Skeletal muscle cell (primary cell): ENCODE measurements around the gene MRAP2.
"Not testable (repeated sequence)": the region's sequence is repeated elsewhere in the genome, so short reads cannot be mapped to it uniquely, and the experiment has no call there.

Source experiments
- DNase-seq: peaks from one replicate; pipeline ENCODE4 v3.0.0-alpha.2; 2010; ENCODE audit warnings: low read depth
- H3K4me3 ChIP-seq: 2 replicates; pipeline ENCODE4 v1.5.1; 2011; ENCODE audit warnings: low read depth, mild to moderate bottlenecking, control low read depth, low read length, moderate library complexity

MRAP2 gene

DNA sequence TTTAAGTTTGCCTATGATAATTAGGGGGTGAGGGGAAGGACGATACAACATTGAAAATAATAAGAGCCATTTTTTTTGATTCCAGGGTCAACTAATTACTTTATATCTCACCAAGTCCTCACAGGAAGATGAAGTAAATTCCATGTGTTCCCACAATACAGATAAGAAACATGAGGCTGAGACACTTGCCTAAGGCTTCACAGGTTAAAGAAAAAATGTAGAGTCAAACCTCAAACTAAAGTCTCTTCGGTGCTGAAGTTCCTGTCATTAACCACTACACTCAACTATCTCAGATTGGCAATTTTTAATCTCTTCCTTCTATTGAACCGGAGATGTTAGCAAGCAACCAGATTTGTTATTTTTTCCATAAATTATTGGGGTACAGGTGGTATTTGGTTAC lies 33.0 kb downstream of the MRAP2 start:
- H3K4me3 ChIP-seq = no peak overlapping the region
- DNase-seq = no peak

DNA sequence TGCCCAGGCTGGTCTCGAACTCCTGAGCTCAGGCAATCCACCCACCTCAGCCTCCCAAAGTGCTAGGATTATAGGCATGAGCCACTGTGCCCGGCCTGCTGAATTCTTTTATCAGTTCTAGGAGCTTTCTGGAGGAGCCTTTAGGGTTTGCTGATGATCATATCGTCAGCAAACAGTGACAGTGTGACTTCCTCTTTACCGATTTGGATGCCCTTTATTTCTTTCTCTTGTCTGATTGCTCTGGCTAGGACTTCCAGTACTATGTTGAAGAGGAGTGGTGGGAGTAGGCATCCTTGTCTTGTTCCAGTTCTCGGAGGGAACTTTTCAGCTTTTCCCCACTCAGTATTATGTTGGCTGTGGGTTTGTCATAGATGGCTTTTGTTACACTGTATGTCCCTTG lies 35.3 kb downstream of the MRAP2 start:
- DNase-seq, H3K4me3 ChIP-seq: not testable (repeated sequence)

DNA sequence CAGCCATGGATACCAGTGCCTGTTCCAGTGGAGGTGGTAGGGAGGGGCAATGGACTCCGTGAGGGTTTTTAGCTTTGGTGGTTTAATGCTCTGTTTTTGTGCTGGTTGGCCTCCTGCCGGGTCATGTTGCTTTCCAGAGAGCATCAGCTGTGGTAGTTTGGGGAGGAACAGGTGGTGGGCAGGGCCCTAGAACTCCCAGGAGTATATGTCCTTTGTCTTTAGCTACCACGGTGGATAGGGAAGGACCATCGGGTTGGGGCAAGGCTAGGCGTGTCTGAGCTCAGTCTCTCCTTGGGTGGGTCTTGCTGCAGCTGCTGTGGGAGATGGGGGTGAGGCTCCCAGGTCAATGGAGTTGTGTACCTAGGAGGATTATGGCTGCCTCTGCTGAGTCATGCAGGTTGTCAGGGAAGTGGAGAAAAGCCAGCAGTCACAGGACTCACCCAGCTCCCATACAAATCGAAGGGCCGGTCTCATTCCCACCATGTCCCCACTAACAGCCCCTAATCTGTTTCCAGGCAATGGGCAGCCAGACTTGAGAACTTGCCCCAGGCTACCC lies 38.9 kb downstream of the MRAP2 start:
- no peak for DNase-seq
- H3K4me3 ChIP-seq = no peak overlapping the region

DNA sequence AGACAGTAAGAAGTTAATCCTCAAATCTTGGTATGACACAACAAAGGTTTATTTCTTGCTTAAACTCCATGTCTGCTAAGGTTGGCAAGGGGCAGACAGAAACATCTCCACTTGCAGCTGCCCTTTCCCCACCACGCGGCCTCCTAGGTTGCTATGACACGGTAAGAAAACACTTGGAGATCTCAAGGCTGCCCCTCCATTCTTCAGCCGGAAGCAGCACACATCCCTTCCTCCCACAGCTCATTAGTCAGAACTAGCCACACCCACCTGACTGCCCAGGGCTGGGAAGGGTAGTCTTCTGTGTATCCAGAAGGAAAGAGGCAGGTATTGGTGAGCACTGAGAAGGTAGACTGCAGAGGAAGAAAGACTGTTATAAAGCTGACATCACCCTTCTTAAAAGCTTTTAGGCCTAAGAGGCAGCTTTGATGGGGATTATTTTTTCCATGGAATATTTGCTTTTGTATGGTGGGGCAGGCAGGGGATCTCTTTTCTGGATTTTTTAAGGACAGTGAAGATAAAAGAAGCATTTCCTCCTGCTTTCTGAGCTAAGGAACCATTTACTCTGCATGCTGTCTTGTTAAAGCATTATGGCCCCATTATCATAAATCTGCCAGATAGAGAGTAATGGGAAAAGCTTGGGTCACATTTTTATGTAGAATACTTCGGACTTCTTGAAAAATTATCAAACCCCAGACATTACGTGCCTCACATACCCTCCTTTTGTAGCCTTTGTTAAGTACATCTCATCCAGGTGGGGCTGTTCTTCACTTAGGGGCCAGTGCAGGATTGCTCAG lies 41.6 kb downstream of the MRAP2 start:
- DNase-seq = no peak
- no peak overlapping the region for H3K4me3 ChIP-seq

DNA sequence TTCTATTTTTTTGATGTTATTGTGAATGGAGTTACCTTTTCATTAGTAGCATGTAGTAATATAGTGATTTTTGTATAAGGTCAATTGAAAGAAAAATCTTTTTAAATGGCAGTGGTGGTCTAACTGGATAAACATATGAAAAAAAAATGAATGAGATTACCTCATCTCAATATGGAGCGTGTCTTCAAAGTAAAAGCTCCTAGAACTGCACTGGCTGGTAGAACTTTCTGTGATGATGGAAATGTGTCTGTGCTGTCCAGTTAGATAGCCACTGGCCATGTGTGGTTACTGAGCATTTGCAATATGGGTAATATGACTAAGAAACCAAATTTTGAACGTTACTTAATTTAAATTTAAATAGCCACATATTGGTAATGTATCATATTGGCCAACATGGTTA lies 44.1 kb downstream of the MRAP2 start:
- no peak for DNase-seq
- H3K4me3 ChIP-seq = no peak overlapping the region

DNA sequence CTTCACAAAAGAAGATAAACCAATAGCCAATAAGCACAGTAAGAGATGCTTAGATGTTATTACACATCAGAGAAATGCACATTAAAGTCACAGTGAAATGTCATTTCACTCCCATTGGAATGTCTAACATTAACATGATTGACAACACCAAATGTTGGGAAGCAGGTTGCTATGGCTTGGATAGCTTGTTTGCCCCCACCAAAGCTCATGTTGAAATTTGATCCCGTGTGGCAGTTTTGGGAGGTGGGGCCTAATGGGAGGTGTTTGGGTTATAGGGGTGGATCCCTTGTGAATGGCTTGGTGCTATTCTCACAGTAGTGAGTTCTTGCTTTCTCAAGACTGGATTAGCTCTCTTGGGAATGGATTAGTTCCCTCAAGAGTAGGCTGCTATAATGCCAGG lies 44.8 kb downstream of the MRAP2 start:
- DNase-seq = no peak
- no peak overlapping the region for H3K4me3 ChIP-seq

DNA sequence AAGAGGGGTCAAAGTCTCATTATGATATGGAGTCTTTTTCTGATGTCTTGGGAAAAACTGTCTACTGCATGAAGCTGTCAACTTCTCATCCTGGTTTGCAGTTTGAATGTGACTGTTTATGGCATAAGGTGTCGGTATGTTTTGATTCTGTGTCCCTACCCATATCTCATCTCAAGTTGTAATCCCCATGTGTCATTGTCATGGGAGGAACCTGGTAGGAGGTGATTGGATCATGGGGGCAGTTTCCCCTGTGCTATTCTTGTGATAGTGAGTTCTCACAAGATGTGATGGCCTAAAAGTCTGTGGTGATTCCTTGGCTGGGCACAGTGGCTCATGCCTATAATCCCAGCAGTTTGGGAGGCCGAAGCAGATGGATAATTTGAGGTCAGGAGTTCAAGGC lies 47.6 kb downstream of the MRAP2 start:
- no peak for DNase-seq

DNA sequence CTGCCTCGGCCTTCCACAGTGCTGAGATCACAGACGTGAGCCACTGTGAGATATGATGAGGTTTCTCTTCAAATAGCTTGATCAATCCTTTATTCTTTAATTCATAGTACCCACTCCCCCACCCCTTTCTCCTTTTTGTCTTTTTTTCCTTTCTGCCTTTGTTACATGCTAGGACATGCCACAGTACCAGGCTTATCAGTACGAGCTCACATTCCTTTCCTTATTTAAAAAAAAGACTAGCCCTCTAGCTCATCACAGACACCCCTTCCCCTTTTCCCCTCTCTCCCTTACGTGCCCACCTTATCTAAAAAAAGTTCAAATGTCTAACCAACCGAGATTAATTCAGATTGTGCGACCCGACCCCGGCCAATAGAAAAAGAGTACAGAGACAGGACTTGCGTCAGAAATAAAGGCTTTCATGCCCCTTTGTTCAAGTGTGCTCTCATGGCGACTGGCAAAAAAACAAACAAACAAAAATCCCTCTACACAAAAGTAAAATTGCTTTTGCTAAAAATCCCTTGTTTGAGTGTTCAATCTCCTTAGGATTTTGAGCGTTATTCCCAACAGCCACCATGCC lies 49.2 kb downstream of the MRAP2 start:
- no peak for DNase-seq

More for the DNA sequence above, 47.6 kb downstream of the MRAP2 start:
- no peak overlapping the region for H3K4me3 ChIP-seq

DNA sequence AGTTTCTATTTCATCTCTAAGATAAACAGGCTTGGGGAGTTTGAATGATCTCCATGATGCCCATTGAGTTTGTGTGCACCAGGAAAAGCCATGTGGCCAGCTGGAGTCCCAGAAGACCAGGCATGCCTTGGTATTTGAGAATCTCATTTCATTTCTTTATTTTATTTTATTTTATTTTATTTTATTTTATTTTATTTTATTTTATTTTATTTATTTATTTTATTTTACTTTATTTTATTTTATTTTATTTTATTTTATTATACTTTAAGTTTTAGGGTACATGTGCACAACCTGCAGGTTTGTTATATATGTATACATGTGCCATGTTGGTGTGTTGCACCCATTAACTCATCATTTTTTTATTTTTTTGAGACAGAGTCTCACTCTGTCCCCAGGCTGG lies 51.1 kb downstream of the MRAP2 start:
- not testable (repeated sequence) for DNase-seq, H3K4me3 ChIP-seq

More for the DNA sequence above, 49.2 kb downstream of the MRAP2 start:
- H3K4me3 ChIP-seq = no peak overlapping the region

DNA sequence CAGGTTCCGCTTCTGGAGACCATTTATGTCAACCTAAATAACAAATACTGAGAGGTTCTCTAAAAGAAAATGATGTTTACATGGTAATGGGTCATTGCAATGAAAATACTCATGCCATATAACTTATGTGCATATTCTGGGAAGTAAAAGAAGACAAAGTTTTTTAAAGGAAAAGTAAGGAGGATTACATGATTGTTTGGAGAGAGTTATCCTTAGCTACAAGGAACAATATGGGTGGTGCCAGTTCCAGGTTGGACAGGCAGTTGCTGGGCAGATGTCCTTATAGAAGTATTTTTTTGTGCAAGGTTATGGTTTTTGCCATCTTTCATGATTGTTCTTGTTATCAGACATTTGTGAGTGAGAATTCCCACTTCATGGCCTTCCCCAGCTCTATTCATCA lies 52.5 kb downstream of the MRAP2 start:
- DNase-seq = no peak
- no peak overlapping the region for H3K4me3 ChIP-seq

DNA sequence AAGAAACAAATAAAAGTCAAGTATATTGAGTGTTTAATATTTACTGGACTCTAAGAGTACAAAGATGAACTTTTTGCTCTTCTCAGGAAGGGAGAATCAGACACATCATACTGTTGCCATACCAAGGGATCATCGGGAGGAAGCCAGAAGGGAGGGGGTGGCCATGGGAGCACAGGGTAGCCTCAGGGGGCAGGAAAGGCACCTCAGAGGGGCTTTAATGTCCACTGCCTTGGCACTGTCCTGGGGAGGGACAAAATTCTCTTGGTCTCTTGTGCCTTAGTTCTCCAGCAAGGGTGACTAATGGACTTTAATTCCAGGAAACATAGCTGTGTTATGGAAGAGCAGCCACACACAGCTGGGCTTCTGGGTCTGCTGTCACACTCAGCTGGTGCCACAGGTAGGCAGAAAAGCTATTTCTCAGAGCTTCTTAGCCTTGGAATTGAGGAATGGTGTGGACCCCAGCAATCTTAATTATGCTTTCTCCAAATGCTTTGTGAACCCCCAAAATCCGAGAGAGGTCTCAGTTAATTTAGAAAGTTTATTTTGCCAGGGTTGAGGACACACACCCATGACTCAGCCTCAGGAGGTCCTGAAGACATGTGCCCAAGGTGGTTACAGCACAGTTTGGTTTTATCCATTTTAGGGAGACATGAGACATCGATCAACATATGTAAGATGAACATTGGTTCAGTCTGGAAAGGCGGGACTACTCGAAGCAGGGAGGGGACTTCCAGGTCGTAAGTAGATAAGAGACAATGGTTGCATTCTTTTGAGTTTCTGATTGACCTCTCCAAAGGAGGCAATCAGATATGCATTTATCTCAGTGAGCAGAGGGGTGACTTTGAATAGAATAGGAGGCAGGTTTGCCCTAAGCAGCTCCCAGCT lies 53.2 kb downstream of the MRAP2 start:
- no peak for DNase-seq
- H3K4me3 ChIP-seq = no peak overlapping the region

DNA sequence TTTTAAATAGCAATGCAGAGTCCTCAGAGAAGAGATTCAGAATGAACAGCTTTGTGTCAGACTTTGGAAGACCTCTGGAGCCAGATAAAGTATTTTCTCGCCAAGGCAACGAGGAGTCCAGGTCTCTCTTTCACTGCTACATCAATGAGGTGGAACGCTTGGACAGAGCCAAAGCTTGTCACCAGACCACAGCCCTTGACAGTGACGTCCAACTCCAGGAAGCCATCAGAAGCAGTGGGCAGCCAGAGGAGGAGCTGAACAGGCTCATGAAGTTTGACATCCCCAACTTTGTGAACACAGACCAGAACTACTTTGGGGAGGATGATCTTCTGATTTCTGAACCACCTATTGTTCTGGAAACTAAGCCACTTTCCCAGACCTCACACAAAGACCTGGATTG lies 55.5 kb downstream of the MRAP2 start:
- no peak for DNase-seq

DNA sequence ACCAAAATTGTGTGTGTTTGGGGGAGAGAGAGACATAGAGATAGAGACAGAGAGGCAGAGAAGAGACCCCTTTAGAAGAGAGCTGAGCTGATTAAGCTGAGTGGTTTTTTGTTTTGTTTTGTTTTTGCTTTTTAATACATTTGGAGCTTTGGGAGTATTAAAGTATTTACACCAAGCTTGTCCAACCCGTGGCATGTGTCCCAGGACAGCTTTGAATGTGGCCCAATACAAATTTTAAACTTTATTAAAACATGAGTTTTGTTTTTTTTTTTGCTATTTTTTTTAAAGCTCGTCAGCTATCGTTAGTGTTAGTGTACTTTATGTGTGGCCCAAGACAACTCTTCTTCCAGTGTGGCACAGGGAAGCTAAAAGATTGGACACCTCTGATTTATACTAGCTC lies 56.0 kb downstream of the MRAP2 start:
- DNase-seq = no peak
- H3K4me3 ChIP-seq = no peak overlapping the region

More for the DNA sequence above, 55.5 kb downstream of the MRAP2 start:
- no peak overlapping the region for H3K4me3 ChIP-seq

DNA sequence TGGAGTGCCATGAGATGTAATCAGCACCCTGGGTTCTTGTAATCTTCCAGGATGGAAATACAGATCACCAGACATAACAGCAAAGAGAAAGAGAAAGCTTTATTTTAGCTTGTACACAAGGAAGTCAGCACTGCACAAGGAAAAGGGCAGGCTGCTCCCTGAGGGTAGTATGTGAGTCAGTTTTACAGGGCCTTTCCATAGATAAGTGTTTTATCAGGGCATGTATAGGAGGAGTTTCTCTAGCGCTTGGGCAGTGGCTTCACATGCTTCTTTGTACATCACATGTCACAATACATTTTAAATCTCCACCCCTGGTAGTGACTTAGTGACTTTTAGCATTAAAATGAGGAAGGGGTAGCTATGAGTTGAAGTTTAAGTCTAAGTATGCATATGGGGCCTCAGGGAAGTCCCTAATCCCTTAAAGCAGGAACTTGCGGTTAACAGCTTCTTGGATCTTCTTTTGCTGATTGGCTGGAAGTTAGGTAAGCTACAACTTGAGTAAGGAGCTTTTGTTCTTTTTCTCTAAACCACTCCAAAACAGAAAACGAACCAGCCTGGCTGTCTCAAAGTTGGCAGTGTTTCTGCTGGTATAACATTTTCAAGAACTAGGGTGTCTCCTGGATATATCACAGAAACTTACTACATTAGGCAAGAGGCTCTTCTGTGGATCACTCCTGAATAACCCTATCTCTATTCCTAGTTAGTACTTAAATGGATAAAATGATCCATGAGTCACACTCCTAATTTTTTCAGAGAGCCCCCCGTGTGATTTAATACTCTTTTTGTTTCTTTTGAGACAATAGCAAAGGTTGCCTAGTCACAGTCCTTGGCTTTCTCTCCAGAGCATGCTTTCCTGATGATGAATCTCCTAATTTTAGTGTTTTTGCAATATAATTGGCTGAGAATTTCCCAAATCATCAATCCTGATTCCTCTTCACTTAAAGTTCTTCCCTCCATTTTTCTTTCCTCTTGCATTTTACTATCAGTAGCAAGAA lies 60.2 kb downstream of the MRAP2 start:
- DNase-seq = no peak
- H3K4me3 ChIP-seq = no peak overlapping the region

DNA sequence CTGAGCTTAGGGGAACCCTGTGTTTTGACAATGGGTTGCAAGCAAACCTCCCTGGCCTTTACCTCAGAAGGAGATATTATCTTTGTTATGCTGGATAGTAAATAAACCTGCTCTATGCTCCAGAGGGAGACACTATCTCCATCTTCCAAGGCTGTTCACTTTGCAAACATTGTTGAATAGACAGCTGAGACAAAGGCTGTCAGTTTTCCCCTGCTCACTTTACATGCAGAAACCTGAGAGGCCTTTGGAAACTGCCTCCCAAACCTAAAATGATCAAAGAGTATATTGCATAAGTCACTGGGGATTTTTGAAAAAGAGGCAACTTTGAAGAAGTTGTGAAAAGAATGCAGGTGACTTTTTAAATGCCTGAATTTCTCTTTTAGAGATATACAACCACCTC lies 61.6 kb downstream of the MRAP2 start:
- no peak overlapping the region for H3K4me3 ChIP-seq
- no peak for DNase-seq

DNA sequence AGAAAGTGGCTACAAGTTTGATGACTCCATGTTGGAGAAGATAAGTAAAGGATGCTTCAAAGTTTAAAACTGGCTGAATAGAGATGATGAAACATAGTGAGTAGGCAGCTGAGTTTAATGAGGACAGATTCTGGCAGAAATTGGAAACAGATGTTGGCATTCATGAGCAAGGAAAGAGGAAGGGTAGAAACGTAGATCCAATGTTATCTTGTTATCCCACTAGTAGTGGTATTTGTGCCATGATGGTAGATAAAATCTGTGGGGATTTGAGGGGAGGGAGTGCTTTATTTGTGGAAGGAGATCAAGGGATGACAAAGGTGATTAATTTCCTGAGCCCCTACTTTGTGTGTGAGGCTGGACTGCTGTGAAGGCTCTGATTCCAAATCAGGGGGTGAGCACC lies 69.5 kb downstream of the MRAP2 start:
- peak; percentile 23 for DNase-seq
- no peak overlapping the region for H3K4me3 ChIP-seq

DNA sequence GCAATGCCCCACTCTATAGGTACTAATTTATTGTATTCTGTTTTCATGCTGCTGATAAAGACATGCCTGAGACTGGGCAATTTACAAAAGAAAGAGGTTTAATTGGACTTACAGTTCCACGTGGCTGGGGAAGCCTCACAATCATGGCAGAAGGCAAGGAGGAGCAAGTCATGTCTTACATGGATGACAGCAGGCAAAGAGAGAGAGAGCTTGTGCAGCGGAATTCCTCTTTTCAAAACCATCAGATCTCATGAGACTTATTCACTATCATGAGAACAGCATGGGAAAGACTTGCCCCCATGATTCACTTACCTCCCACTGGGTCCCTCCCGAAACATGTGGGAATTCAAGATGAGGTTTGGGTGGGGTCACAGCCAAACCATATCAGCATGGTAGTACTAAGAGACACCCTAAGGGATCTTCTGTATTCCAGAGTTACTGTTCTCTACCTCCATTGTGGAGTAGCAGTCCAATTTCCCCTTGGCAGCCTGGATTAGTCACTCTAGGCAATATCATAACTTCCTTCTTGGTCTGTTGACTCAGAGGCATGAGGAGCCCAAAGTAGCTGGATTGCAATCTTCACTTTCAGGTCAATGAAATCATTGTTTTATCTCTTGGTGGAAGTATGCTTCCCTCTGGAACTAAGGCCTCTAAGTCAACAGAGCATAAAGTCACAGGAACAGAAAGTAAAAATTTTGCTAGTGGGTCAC lies 71.8 kb downstream of the MRAP2 start:
- H3K4me3 ChIP-seq, DNase-seq: not testable (repeated sequence)

DNA sequence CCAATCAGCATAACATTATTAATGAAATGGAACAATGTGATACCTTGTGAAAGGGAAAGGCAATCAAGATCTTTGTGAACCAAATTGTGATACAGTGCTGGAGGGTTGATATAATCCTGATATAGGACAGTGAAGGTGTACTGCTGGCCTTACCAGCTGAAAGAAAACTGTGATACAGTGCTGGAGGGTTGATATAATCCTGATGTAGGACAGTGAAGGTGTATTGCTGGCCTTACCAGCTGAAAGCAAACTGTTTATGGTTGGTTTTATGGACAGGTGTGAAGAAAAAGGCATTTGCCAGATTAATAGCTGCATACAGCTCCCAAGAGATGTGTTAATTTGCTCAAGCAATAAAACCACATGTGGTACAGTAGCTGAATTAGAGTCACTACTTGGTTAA lies 73.9 kb downstream of the MRAP2 start:
- DNase-seq = no peak
- H3K4me3 ChIP-seq = no peak overlapping the region
